NB4 (cell line): ENCODE results near the gene RUBCN.

Experiments used
- CTCF ChIP-seq: IDR thresholded peaks from one replicate; pipeline ENCODE4 v1.5.1; 2012; ENCODE audit warnings: low read depth, low read length
- MAX ChIP-seq: IDR thresholded peaks from 2 replicates; pipeline ENCODE4 v1.6.1; 2011; ENCODE audit warnings: low read depth, low read length
- MYC ChIP-seq: IDR thresholded peaks from 2 replicates; pipeline ENCODE4 v1.6.1; 2011; ENCODE audit warnings: low read depth, low read length
- POLR2A ChIP-seq: IDR thresholded peaks from 2 replicates; pipeline ENCODE4 v1.6.1; 2011; ENCODE audit warnings: mild to moderate bottlenecking; ENCODE audit not compliant: insufficient read length; ENCODE audit errors: extremely low read depth

- TF ChIP-seq CTCF (no peak), POLR2A (no peak), MYC (no peak), MAX (no peak)
These were observed 34.9 kb downstream of the RUBCN start for GRCh38 chr3:197701841-197702240.
